Transverse colon (tissue), 3 donors: ENCODE measurements around the gene AICDA.

Experiments used
- POLR2A ChIP-seq: fragments of 450-650 bp; IDR thresholded peaks from one replicate; pipeline ENCODE4 v1.6.1; 2016; ENCODE audit warnings: antibody characterized with exemption, mild to moderate bottlenecking, moderate library complexity
- TF ChIP-seq, protein P1 (sequence below), 5 experiments: fragments of 200-600 bp in 3 of 5; fragments of 450-650 bp in 2 of 5; sonication (generic) in 3 of 5; IDR thresholded peaks; 1 replicate in 2 of 5; 2 replicates in 3 of 5; pipeline ENCODE4 v1.5.1; 2016 to 2017; ENCODE audit warnings: antibody characterized with exemption in 5 of 5, inconsistent platforms in 3 of 5, mild to moderate bottlenecking in 2 of 5, moderate library complexity in 1 of 5

DNA sequence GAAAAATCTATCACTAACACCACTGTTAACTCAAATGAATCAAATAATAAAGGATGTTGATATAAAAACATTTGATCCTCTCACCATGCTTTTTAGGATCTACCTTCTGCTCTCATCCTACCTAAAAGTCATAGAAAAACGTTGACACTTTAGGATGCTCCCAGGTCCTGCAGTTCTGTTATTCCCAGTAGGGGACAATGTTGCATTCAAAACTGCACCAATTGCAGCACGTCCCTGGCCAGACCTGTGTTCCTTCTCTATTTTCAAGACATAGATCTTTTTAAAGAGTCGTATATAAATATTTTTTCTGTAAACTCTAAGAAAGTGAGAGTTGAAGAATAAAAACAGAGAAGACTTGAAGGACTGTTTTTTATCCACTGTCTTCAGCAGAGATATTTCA is 8.8 kb downstream of the AICDA start:
- no peak for TF ChIP-seq POLR2A
- TF ChIP-seq, protein P1, sequence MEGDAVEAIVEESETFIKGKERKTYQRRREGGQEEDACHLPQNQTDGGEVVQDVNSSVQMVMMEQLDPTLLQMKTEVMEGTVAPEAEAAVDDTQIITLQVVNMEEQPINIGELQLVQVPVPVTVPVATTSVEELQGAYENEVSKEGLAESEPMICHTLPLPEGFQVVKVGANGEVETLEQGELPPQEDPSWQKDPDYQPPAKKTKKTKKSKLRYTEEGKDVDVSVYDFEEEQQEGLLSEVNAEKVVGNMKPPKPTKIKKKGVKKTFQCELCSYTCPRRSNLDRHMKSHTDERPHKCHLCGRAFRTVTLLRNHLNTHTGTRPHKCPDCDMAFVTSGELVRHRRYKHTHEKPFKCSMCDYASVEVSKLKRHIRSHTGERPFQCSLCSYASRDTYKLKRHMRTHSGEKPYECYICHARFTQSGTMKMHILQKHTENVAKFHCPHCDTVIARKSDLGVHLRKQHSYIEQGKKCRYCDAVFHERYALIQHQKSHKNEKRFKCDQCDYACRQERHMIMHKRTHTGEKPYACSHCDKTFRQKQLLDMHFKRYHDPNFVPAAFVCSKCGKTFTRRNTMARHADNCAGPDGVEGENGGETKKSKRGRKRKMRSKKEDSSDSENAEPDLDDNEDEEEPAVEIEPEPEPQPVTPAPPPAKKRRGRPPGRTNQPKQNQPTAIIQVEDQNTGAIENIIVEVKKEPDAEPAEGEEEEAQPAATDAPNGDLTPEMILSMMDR (IDR thresholded peaks at IDR 0.05): no peak
